Measurements from ENCODE around the gene RNU6-1.

GRCh38 chr15:67887776-67888175 lies 47.9 kb upstream of the RNU6-1 start:
- TF ChIP-seq MAX (IDR thresholded peaks at IDR 0.05; ENCODE audit: low read depth) (no peak), USF1 (IDR thresholded peaks at IDR 0.05; ENCODE audit: borderline replicate concordance, low read depth) (no peak), REST (IDR thresholded peaks at IDR 0.05; ENCODE audit: low read depth, low read length) (no peak), EP300 (IDR thresholded peaks at IDR 0.05; ENCODE audit: borderline replicate concordance in 1 of 2, low read depth in 1 of 2, low read length in 1 of 2) (no peak), NFIC (IDR thresholded peaks at IDR 0.05; ENCODE audit: borderline replicate concordance) (no peak), TAF1 (IDR thresholded peaks at IDR 0.05; ENCODE audit: borderline replicate concordance, low read depth, low read length) (no peak), CTCF (IDR thresholded peaks at IDR 0.05) (no peak), POLR2AphosphoS5 (IDR thresholded peaks at IDR 0.05; ENCODE audit: low read depth, low read length) (no peak)

Data from SK-N-SH (cell line).